PC-3 (cell line): Measurements from ENCODE around the gene ACOT8.

Experiments used
- EZH2 ChIP-seq: fragments of 300-600 bp; sonication (generic); IDR thresholded peaks from one replicate; pipeline ENCODE4 v1.6.1; 2017; ENCODE audit warnings: antibody characterized with exemption, mild to moderate bottlenecking, low read length; ENCODE audit not compliant: unreplicated experiment
- EZH2phosphoT487 ChIP-seq: fragments of 300-600 bp; sonication (generic); IDR thresholded peaks from 2 replicates; pipeline ENCODE4 v1.6.1; 2018; ENCODE audit warnings: mild to moderate bottlenecking, antibody characterized with exemption, low read length, borderline replicate concordance
- TF ChIP-seq, protein P1 (sequence below): fragments of 300-600 bp; sonication (generic); conservative IDR thresholded peaks from 2 replicates; pipeline ENCODE4 v1.5.1; 2017; ENCODE audit warnings: antibody characterized with exemption, low read depth, mild to moderate bottlenecking, low read length

DNA sequence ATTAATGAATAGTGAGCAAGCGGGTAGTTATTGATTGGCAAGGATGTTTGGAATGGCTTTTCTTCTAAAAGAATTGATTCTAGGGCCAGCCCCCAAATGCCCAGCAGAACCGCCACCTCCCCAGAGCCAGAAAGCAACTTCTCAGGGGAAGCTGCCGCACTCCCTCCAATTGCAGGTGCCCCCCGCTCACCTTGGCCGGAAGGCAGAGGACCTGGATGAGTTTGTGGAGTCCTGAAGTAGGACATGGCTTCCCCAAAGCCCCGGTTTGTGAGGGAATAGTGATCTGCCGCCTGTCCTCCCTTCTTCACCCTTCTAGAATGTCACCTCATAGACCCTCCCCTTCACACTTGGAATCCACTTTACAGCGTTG is 30.1 kb upstream of the ACOT8 start, which contains the start of gene SPATA25:
- TF ChIP-seq, protein P1, sequence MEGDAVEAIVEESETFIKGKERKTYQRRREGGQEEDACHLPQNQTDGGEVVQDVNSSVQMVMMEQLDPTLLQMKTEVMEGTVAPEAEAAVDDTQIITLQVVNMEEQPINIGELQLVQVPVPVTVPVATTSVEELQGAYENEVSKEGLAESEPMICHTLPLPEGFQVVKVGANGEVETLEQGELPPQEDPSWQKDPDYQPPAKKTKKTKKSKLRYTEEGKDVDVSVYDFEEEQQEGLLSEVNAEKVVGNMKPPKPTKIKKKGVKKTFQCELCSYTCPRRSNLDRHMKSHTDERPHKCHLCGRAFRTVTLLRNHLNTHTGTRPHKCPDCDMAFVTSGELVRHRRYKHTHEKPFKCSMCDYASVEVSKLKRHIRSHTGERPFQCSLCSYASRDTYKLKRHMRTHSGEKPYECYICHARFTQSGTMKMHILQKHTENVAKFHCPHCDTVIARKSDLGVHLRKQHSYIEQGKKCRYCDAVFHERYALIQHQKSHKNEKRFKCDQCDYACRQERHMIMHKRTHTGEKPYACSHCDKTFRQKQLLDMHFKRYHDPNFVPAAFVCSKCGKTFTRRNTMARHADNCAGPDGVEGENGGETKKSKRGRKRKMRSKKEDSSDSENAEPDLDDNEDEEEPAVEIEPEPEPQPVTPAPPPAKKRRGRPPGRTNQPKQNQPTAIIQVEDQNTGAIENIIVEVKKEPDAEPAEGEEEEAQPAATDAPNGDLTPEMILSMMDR: no peak
- TF ChIP-seq EZH2: no peak
- no peak for TF ChIP-seq EZH2phosphoT487
